Activated CD8-positive, alpha-beta T cell treated with anti-CD3 and anti-CD28 coated beads for 36 hours (primary cell): Measurements from ENCODE around the gene TENT4B. TPM values are rescaled to one million over a fixed set of nuclear protein-coding genes. Genes with fewer than 3 reads are reported as not detected.

Experiments
- ATAC-seq: fragments of 200-7000 bp; cut with Tn5 transposase; one replicate; pipeline ENCODE4 v1.10.0; 2021; ENCODE audit warnings: mild to moderate bottlenecking, moderate library complexity
- CTCF ChIA-PET: fragments of 350-600 bp; sonication (Branson Sonifier 250); formaldehyde crosslinking; loops from one replicate; lab custom pipeline; 2021; ENCODE audit warnings: antibody characterized with exemption; lab: Charles Lee
- POLR2A ChIA-PET: fragments of 350-600 bp; sonication (Branson Sonifier 250); formaldehyde crosslinking; loops from one replicate; lab custom pipeline; 2021; ENCODE audit warnings: antibody characterized with exemption; lab: Charles Lee
- DNase-seq: peaks from one replicate; pipeline ENCODE4 v3.0.0-alpha.2; 2020
- H3K27ac Mint-ChIP-seq: one replicate; pipeline ENCODE4 v1.8.0; 2021; ENCODE audit warnings: mild to moderate bottlenecking, mixed read lengths
- H3K27me3 Mint-ChIP-seq: one replicate; pipeline ENCODE4 v1.8.0; 2021; ENCODE audit warnings: mixed read lengths
- H3K36me3 Mint-ChIP-seq: one replicate; pipeline ENCODE4 v1.8.0; 2021; ENCODE audit warnings: low read depth, mixed read lengths
- H3K4me1 Mint-ChIP-seq: one replicate; pipeline ENCODE4 v1.8.0; 2021; ENCODE audit warnings: low read depth, mixed read lengths
- H3K4me3 Mint-ChIP-seq: one replicate; pipeline ENCODE4 v1.8.0; 2021; ENCODE audit warnings: mild to moderate bottlenecking, moderate library complexity, mixed read lengths
- H3K9me3 Mint-ChIP-seq: one replicate; pipeline ENCODE4 v1.8.0; 2021; ENCODE audit warnings: mixed read lengths
- intact Hi-C: fragments of 100-400 bp; cut with micrococcal nuclease; formaldehyde crosslinking; loops from one replicate; pipeline ENCODE4 v1.10.0; 2022
- total RNA-seq, 2 experiments: library from RNA; stranded (reverse); gene quantifications; one replicate each; pipeline ENCODE4 v1.2.3, GENCODE V29; 2021
- TF ChIP-seq, protein P1 (sequence below): fragments of 200-600 bp; IDR thresholded peaks from one replicate; pipeline ENCODE4 v1.8.0; 2022; ENCODE audit warnings: antibody characterized with exemption, mild to moderate bottlenecking

TENT4B gene
- total RNA-seq, 2 experiments from 2014 or later: 19.0 to 19.2 TPM

GRCh38 chr16:50146479-50147435, 6.3 kb upstream of the TENT4B start:
- H3K4me3 Mint-ChIP-seq: no peak overlapping the region
- intact Hi-C loops: no loop called here
- H3K4me1 Mint-ChIP-seq: peaks cover 6% of the 10 kb centered on the region
- no peak overlapping the region for H3K27ac Mint-ChIP-seq
- ATAC-seq (no peak), DNase-seq (no peak)
- no peaks in the 10 kb centered on the region for H3K36me3 Mint-ChIP-seq
- POLR2A ChIA-PET: interaction anchor here (1.2 kb wide), 1 partner anchor 63 kb away, joined by 3 read pairs; no protein-coding TSS in a partner anchor
- H3K9me3 Mint-ChIP-seq: no peaks in the 10 kb centered on the region
- CTCF ChIA-PET: interaction anchor here (0.9 to 3.1 kb wide), 3 partner anchors 64 to 122 kb away, joined by 3 to 13 read pairs (median 3); partner anchors contain the start of gene CNEP1R1
- TF ChIP-seq, protein P1, sequence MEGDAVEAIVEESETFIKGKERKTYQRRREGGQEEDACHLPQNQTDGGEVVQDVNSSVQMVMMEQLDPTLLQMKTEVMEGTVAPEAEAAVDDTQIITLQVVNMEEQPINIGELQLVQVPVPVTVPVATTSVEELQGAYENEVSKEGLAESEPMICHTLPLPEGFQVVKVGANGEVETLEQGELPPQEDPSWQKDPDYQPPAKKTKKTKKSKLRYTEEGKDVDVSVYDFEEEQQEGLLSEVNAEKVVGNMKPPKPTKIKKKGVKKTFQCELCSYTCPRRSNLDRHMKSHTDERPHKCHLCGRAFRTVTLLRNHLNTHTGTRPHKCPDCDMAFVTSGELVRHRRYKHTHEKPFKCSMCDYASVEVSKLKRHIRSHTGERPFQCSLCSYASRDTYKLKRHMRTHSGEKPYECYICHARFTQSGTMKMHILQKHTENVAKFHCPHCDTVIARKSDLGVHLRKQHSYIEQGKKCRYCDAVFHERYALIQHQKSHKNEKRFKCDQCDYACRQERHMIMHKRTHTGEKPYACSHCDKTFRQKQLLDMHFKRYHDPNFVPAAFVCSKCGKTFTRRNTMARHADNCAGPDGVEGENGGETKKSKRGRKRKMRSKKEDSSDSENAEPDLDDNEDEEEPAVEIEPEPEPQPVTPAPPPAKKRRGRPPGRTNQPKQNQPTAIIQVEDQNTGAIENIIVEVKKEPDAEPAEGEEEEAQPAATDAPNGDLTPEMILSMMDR: no peak
- H3K27me3 Mint-ChIP-seq: no peaks in the 10 kb centered on the region

- peaks cover 12% of the 10 kb centered on the region for H3K36me3 Mint-ChIP-seq
- no peak for DNase-seq
- ChIA-PET CTCF (interaction anchor here (0.7 to 2.2 kb wide), 11 partner anchors 10 to 126 kb away, joined by 3 to 11 read pairs (median 4); partner anchors contain the start of genes CNEP1R1 and HEATR3), POLR2A (interaction anchor here (0.7 to 1.8 kb wide), 7 partner anchors 10 to 124 kb away, joined by 3 to 7 read pairs (median 3); no protein-coding TSS in a partner anchor)
- intact Hi-C loops: loop anchor here (10.0 kb wide), 2 partner anchors 53 to 87 kb away; partner anchors contain the start of gene HEATR3
- H3K9me3 Mint-ChIP-seq: no peaks in the 10 kb centered on the region
- TF ChIP-seq, protein P1: no peak
- ATAC-seq: no peak
- H3K27ac Mint-ChIP-seq: no peak overlapping the region
- H3K4me3 Mint-ChIP-seq: no peak overlapping the region
- no peaks in the 10 kb centered on the region for H3K27me3 Mint-ChIP-seq
- H3K4me1 Mint-ChIP-seq: peaks cover 24% of the 10 kb centered on the region
Observed at GRCh38 chr16:50151322-50151721, 1.8 kb upstream of the TENT4B start.

DNA sequence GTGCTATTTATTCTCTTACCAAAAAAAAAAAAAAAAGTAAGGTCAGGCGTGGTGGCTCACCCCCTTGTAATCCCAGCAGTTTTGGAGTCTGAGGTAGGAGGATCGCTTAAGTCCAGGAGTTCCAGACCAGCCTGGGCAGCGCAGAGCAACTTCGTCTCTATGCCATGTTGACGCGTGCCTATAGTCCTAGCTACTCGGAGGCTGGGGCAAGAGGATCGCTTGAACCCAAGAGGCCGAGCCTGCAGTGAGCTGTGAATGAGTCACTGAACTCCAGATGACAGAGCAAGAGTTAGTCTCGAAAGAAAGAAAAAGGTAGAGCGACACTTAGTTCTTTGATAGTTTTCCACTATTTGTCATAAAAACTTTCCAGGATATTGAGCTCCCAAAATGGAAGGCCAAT, 1.4 kb upstream of the TENT4B start:
- H3K9me3 Mint-ChIP-seq: no peaks in the 10 kb centered on the region
- H3K4me1 Mint-ChIP-seq: peaks cover 26% of the 10 kb centered on the region
- ChIA-PET POLR2A (interaction anchor here (0.6 to 1.8 kb wide), 10 partner anchors 10 to 126 kb away, joined by 3 to 7 read pairs (median 4); partner anchors contain the start of gene CNEP1R1), CTCF (interaction anchor here (1.2 to 2.2 kb wide), 10 partner anchors 10 to 126 kb away, joined by 3 to 11 read pairs (median 4); partner anchors contain the start of genes CNEP1R1 and HEATR3)
- peaks cover 12% of the 10 kb centered on the region for H3K36me3 Mint-ChIP-seq
- peak; percentile 35 for DNase-seq
- TF ChIP-seq, protein P1: no peak
- H3K27me3 Mint-ChIP-seq: no peaks in the 10 kb centered on the region
- intact Hi-C loops: loop anchor here (10.0 kb wide), 2 partner anchors 53 to 87 kb away; partner anchors contain the start of gene HEATR3
- H3K27ac Mint-ChIP-seq: peak overlapping the region; percentile 98
- H3K4me3 Mint-ChIP-seq: peak overlapping the region; percentile 82
- no peak for ATAC-seq

DNA sequence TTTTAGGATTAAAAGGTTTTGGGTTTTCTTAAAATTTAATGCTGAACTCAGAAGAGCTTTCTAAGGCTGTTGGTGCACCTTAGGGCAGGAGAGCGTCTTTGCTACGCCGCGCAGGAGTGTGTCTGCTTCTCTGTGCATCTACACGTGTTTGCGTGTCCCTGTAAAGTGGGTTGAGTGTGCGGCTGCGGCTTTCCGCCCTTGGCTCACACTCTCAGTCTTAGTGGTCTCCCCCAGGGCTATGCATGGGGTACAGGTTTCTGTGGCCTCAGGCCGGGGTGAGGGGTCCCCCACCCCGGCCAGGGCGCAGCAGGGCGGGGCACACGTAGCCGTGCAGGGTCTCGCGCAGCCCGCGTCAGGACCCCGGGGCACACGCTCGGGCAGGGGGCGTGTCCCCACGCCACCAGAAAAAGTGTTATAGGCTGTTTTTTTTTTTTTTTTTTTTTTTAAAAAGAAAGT, 727 bp upstream of the TENT4B start:
- ATAC-seq (peak; percentile 62), DNase-seq (peak; percentile 90)
- Mint-ChIP-seq H3K4me1 (peaks cover 32% of the 10 kb centered on the region), H3K4me3 (peak overlapping the region; percentile 82), H3K27me3 (no peaks in the 10 kb centered on the region), H3K27ac (peak overlapping the region; percentile 98), H3K9me3 (no peaks in the 10 kb centered on the region), H3K36me3 (peaks cover 17% of the 10 kb centered on the region)
- POLR2A ChIA-PET: interaction anchor here (0.6 to 1.8 kb wide), 14 partner anchors 9 to 175 kb away, joined by 3 to 7 read pairs (median 3); partner anchors contain the start of gene CNEP1R1
- TF ChIP-seq, protein P1: no peak
- intact Hi-C loops: loop anchor here (10.0 kb wide), 2 partner anchors 52 to 88 kb away; partner anchors contain the start of gene HEATR3
- CTCF ChIA-PET: interaction anchor here (1.3 to 2.2 kb wide), 9 partner anchors 9 to 127 kb away, joined by 3 to 11 read pairs (median 5); partner anchors contain the start of genes CNEP1R1 and HEATR3
